Testis (tissue), 3 donors: ENCODE measurements around the gene PAFAH1B1. TPM values are rescaled to one million over a fixed set of nuclear protein-coding genes. Genes with fewer than 3 reads are reported as not detected.

Source experiments
- DNase-seq: peaks from one replicate; pipeline ENCODE4 v3.0.0-alpha.2; 2019
- H3K27ac ChIP-seq, 2 donors: fragments of 200-600 bp; sonication (generic); one replicate each; pipeline ENCODE4 v1.5.1; 2019
- H3K27me3 ChIP-seq: fragments of 200-600 bp; sonication (generic); one replicate; pipeline ENCODE4 v1.5.1; 2019
- H3K36me3 ChIP-seq: fragments of 200-600 bp; sonication (generic); one replicate; pipeline ENCODE4 v1.5.1; 2017; ENCODE audit warnings: low read depth; ENCODE audit errors: missing control alignments
- H3K4me1 ChIP-seq: fragments of 200-600 bp; sonication (generic); one replicate; pipeline ENCODE4 v1.5.1; 2019
- H3K4me3 ChIP-seq, 2 donors: fragments of 200-600 bp; sonication (generic); one replicate each; pipeline ENCODE4 v1.5.1; 2017 to 2019
- H3K9me3 ChIP-seq: fragments of 200-600 bp; sonication (generic); one replicate; pipeline ENCODE4 v1.5.1; 2017
- POLR2A ChIP-seq: fragments of 450-650 bp; IDR thresholded peaks from one replicate; pipeline ENCODE4 v1.6.1; 2017; ENCODE audit warnings: antibody characterized with exemption, mild to moderate bottlenecking, moderate library complexity
- WGBS, 2 donors: methylation state at CpG; one replicate each; pipeline ENCODE4 v1.1.5; 2018; 5-methylcytosine and 5-hydroxymethylcytosine counted together
- intact Hi-C: fragments of 100-400 bp; cut with DNase I; formaldehyde crosslinking; loops from one replicate; pipeline ENCODE4 v1.15.1; 2023; ENCODE audit warnings: low total_unique reads
- polyA plus RNA-seq: library from polyadenylated mRNA; stranded (reverse); fragments of 350-450 nt; fragmentation: Illumina TruSeq; extraction: RNeasy Lipid Tissue Mini Kit (QIAGEN cat#74804); gene quantifications from one replicate; pipeline ENCODE4 v1.2.3, GENCODE V29; 2014; ENCODE audit warnings: low read depth, low replicate concordance; ENCODE audit not compliant: insufficient read depth
- total RNA-seq, 2 donors: library from RNA; depleted of rRNA; stranded (reverse); fragments of >200 nt; gene quantifications; one replicate each; pipeline ENCODE4 v1.2.3, GENCODE V29; 2016
- TF ChIP-seq, protein P1 (sequence below), 3 experiments: fragments of 450-650 bp in 2 of 3; fragments of 200-600 bp in 1 of 3; sonication (generic) in 1 of 3; IDR thresholded peaks; one replicate each; pipeline ENCODE4 v1.5.1; 2016 to 2019; ENCODE audit warnings: antibody characterized with exemption in 3 of 3, mild to moderate bottlenecking in 2 of 3, moderate library complexity in 1 of 3

Gene PAFAH1B1
- total and polyA plus RNA-seq, 3 donors from 2014 or later, result 157 to 597 (median 225) TPM

GRCh38 chr17:2713881-2714280, 120.4 kb downstream of the PAFAH1B1 start:
- Histone ChIP-seq H3K27me3 (no peaks in the 10 kb centered on the region), H3K4me1 (peaks cover 26% of the 10 kb centered on the region), H3K36me3 (no peaks in the 10 kb centered on the region), H3K27ac (no peak overlapping the region), H3K9me3 (no peaks in the 10 kb centered on the region), H3K4me3 (no peak overlapping the region)
- intact Hi-C loops, result no loop called here
- no peak for DNase-seq
- WGBS, 2 donors, result 87 to 92% methylated on average over 9 of the region's 9 CpGs
- TF ChIP-seq POLR2A, result no peak
- TF ChIP-seq, protein P1, sequence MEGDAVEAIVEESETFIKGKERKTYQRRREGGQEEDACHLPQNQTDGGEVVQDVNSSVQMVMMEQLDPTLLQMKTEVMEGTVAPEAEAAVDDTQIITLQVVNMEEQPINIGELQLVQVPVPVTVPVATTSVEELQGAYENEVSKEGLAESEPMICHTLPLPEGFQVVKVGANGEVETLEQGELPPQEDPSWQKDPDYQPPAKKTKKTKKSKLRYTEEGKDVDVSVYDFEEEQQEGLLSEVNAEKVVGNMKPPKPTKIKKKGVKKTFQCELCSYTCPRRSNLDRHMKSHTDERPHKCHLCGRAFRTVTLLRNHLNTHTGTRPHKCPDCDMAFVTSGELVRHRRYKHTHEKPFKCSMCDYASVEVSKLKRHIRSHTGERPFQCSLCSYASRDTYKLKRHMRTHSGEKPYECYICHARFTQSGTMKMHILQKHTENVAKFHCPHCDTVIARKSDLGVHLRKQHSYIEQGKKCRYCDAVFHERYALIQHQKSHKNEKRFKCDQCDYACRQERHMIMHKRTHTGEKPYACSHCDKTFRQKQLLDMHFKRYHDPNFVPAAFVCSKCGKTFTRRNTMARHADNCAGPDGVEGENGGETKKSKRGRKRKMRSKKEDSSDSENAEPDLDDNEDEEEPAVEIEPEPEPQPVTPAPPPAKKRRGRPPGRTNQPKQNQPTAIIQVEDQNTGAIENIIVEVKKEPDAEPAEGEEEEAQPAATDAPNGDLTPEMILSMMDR (IDR thresholded peaks at IDR 0.05), result no peak

- TF ChIP-seq POLR2A, result no peak
- TF ChIP-seq, protein P1 (IDR thresholded peaks at IDR 0.05), result no peak
- Histone ChIP-seq H3K4me3 (no peak overlapping the region), H3K36me3 (no peaks in the 10 kb centered on the region), H3K9me3 (no peaks in the 10 kb centered on the region), H3K4me1 (peaks cover 7% of the 10 kb centered on the region), H3K27ac (no peak overlapping the region), H3K27me3 (no peaks in the 10 kb centered on the region)
- WGBS, 2 donors, result 65 to 82% methylated on average over 5 of the region's 5 CpGs
- DNase-seq, result no peak
- intact Hi-C loops, result no loop called here
Measured at GRCh38 chr17:2716649-2717048, 123.2 kb downstream of the PAFAH1B1 start.

GRCh38 chr17:2718150-2718938, 124.9 kb downstream of the PAFAH1B1 start:
- intact Hi-C loops, result no loop called here
- Histone ChIP-seq H3K36me3 (no peaks in the 10 kb centered on the region), H3K27me3 (no peaks in the 10 kb centered on the region), H3K9me3 (no peaks in the 10 kb centered on the region), H3K4me1 (no peaks in the 10 kb centered on the region), H3K4me3 (no peak overlapping the region), H3K27ac (no peak overlapping the region)
- no peak for TF ChIP-seq POLR2A
- TF ChIP-seq, protein P1 (IDR thresholded peaks at IDR 0.05), result no peak
- WGBS, 2 donors, result 82 to 86% methylated on average over 13 of the region's 13 CpGs
- DNase-seq, result no peak

- no peak overlapping the region for H3K27ac ChIP-seq
- DNase-seq, result no peak
- H3K9me3 ChIP-seq, result no peaks in the 10 kb centered on the region
- H3K36me3 ChIP-seq, result no peaks in the 10 kb centered on the region
- intact Hi-C loops, result no loop called here
- no peak overlapping the region for H3K4me3 ChIP-seq
- WGBS, 2 donors, result 73 to 75% methylated on average over 3 to 4 of the region's 4 CpGs
- no peaks in the 10 kb centered on the region for H3K27me3 ChIP-seq
- TF ChIP-seq, protein P1 (IDR thresholded peaks at IDR 0.05), result no peak
- TF ChIP-seq POLR2A, result no peak
- no peaks in the 10 kb centered on the region for H3K4me1 ChIP-seq
Measured at GRCh38 chr17:2719861-2720260, 126.4 kb downstream of the PAFAH1B1 start.

DNA sequence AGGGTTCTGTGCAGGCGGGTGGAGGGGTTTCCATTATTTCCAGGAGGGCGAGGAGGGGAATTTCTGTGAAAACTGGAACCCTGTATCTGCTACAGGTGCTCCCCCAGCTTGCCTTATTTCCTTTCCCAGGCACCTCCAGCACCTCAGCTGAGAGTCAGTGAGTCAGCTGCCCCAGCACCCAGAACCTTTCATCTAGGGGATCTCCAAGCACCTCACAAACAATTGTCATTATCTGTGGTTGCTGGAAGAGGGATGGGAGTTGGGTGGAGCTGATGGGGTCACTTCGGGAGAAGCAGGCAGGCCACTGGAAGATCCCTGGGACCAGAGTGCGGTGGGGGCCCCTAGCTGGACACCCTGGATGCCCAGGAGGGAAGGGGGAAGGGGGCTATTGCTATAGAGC, 128.1 kb downstream of the PAFAH1B1 start:
- Histone ChIP-seq H3K9me3 (no peaks in the 10 kb centered on the region), H3K4me3 (no peak overlapping the region), H3K27ac (no peak overlapping the region), H3K4me1 (no peaks in the 10 kb centered on the region), H3K36me3 (no peaks in the 10 kb centered on the region), H3K27me3 (no peaks in the 10 kb centered on the region)
- no peak for DNase-seq
- TF ChIP-seq, protein P1 (IDR thresholded peaks at IDR 0.05), result no peak
- no peak for TF ChIP-seq POLR2A
- intact Hi-C loops, result no loop called here
- WGBS, 2 donors, result 72 to 84% methylated on average over 3 to 4 of the region's 4 CpGs
